Stimulated activated naive CD4-positive, alpha-beta T cell (primary cell): ENCODE results near the gene PDLIM4.

ENCODE experiments used
- DNase-seq, 6 experiments: peaks; one replicate each; lab custom pipeline; 2025; lab: John Stamatoyannopoulos, UW

The PDLIM4 gene

GRCh38 chr5:132257131-132258101 lies at the start of gene PDLIM4:
Gene PDLIM4 (plus strand): TSS chr5:132257696. CDS start chr5:132257735, 39 bp downstream.
- DNase-seq, result no peak

GRCh38 chr5:132207778-132208177 lies 49.7 kb upstream of the PDLIM4 start:
- no peak for DNase-seq

- DNase-seq, result no peak
Observed at GRCh38 chr5:132209131-132209530, 48.4 kb upstream of the PDLIM4 start.

- DNase-seq, result no peak
Observed at GRCh38 chr5:132209901-132210545, 47.5 kb upstream of the PDLIM4 start.

- no peak for DNase-seq
Observed at GRCh38 chr5:132210944-132211343, 46.6 kb upstream of the PDLIM4 start.

- DNase-seq, result no peak
Observed at GRCh38 chr5:132211787-132212186, 45.7 kb upstream of the PDLIM4 start.

- DNase-seq, result no peak
Observed at GRCh38 chr5:132213666-132214065, 43.8 kb upstream of the PDLIM4 start.

- no peak for DNase-seq
Observed at GRCh38 chr5:132214491-132214890, 43.0 kb upstream of the PDLIM4 start.

- DNase-seq, result no peak
Observed at GRCh38 chr5:132215329-132215728, 42.2 kb upstream of the PDLIM4 start.

GRCh38 chr5:132218321-132218720 lies 39.2 kb upstream of the PDLIM4 start:
- DNase-seq, result no peak

GRCh38 chr5:132219289-132219970 lies 38.1 kb upstream of the PDLIM4 start:
- no peak for DNase-seq

GRCh38 chr5:132219981-132220380 lies 37.5 kb upstream of the PDLIM4 start:
- DNase-seq, result no peak

- DNase-seq, result no peak
Observed at GRCh38 chr5:132220491-132220890, 37.0 kb upstream of the PDLIM4 start.

GRCh38 chr5:132221781-132222648 lies 35.5 kb upstream of the PDLIM4 start:
- DNase-seq, result no peak

- no peak for DNase-seq
Observed at GRCh38 chr5:132222649-132223038, 34.9 kb upstream of the PDLIM4 start.

GRCh38 chr5:132223861-132224260 lies 33.6 kb upstream of the PDLIM4 start:
- DNase-seq, result no peak

GRCh38 chr5:132224716-132225115 lies 32.8 kb upstream of the PDLIM4 start:
- no peak for DNase-seq

- DNase-seq, result peak in 4 of 6 experiments; percentile 1 to 42 (median 26)
Observed at GRCh38 chr5:132225165-132226032, 32.1 kb upstream of the PDLIM4 start.

GRCh38 chr5:132226516-132227234 lies 30.8 kb upstream of the PDLIM4 start:
- no peak for DNase-seq

- DNase-seq, result no peak
Observed at GRCh38 chr5:132227235-132227484, 30.3 kb upstream of the PDLIM4 start.
